Activated B cell treated with CpG ODN at 0.5 μM for 24 hours (primary cell): Measurements from ENCODE around the gene EVL. TPM values are rescaled to one million over a fixed set of nuclear protein-coding genes. Genes with fewer than 3 reads are reported as not detected.

Experiments
- ATAC-seq: fragments of 200-7000 bp; cut with Tn5 transposase; one replicate; pipeline ENCODE4 v1.10.0; 2021; ENCODE audit warnings: low read depth, mild to moderate bottlenecking, moderate library complexity
- CTCF ChIA-PET: fragments of 350-600 bp; sonication (Branson Sonifier 250); formaldehyde crosslinking; loops from one replicate; lab custom pipeline; 2021; ENCODE audit warnings: antibody characterized with exemption; lab: Charles Lee
- POLR2A ChIA-PET: fragments of 350-600 bp; sonication (Branson Sonifier 250); formaldehyde crosslinking; loops from one replicate; lab custom pipeline; 2021; ENCODE audit warnings: antibody characterized with exemption; lab: Charles Lee
- DNase-seq: peaks from one replicate; pipeline ENCODE4 v3.0.0; 2022
- H3K27ac Mint-ChIP-seq: one replicate; pipeline ENCODE4 v1.8.0; 2020; ENCODE audit warnings: mixed read lengths
- H3K27me3 Mint-ChIP-seq: one replicate; pipeline ENCODE4 v1.8.0; 2021; ENCODE audit warnings: mixed read lengths
- H3K36me3 Mint-ChIP-seq: one replicate; pipeline ENCODE4 v1.8.0; 2021; ENCODE audit warnings: low read depth, mixed read lengths
- H3K4me1 Mint-ChIP-seq: one replicate; pipeline ENCODE4 v1.8.0; 2021; ENCODE audit warnings: mixed read lengths
- H3K4me3 Mint-ChIP-seq: one replicate; pipeline ENCODE4 v1.8.0; 2020; ENCODE audit warnings: mild to moderate bottlenecking, mixed read lengths
- H3K9me3 Mint-ChIP-seq: one replicate; pipeline ENCODE4 v1.8.0; 2020; ENCODE audit warnings: mixed read lengths
- intact Hi-C: fragments of 100-400 bp; cut with micrococcal nuclease; formaldehyde crosslinking; loops from one replicate; pipeline ENCODE4 v1.15.1; 2024
- total RNA-seq: library from RNA; stranded (reverse); gene quantifications from 2 replicates; pipeline ENCODE4 v1.2.3, GENCODE V29; 2022
- TF ChIP-seq, protein P1 (sequence below): fragments of 200-600 bp; IDR thresholded peaks from one replicate; pipeline ENCODE4 v1.8.0; 2022; ENCODE audit warnings: antibody characterized with exemption, mild to moderate bottlenecking

EVL gene
- total RNA-seq, 1 donor from 2014 or later, result 272 TPM

DNA sequence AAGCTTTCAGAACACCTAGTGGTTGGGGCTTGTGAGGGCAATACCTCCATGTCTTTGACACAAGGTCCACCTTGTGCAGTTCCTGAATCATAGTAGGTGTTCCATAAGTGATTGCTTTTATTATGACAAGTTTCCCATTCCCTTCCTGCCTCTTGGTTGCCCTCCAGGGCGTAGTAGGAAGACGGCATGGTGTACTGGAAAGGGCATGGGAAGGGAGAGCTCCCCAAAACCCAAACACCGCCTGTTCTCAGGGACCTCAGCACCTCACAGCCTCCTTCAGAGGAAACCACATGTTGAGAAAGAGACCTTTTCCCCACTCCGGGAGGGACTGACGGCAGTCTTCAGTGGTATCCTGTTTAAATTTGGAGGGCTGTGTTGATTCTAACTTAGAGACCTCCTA, 21.1 kb downstream of the EVL start:
- DNase-seq, result no peak
- POLR2A ChIA-PET, result interaction anchor here (1.6 kb wide), 1 partner anchor 17 kb away, joined by 5 read pairs; no protein-coding TSS in a partner anchor
- CTCF ChIA-PET, result no interaction called here

DNA sequence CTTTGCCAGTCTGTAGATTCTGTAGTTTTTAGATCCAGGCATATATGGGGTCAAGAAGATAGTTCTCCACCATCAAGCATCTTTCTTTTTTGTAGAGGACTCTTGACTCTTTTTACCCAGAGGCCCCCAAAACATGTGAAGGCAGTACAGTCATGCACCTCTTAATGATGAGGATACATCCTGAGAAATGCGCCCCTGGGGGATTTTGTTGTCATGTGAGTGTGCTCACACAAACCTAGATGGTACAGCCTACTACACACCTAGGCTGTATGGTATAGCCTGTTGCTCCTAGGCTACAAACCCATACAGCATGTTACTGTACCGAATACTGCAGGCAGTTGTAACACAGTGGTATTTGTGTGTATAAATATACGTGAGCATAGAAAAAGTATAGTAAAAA, 23.0 kb downstream of the EVL start:
- CTCF ChIA-PET, result no interaction called here
- Mint-ChIP-seq H3K4me1 (peaks cover 8% of the 10 kb centered on the region), H3K27ac (peak overlapping the region; percentile 18), H3K4me3 (no peak overlapping the region), H3K36me3 (peaks cover 88% of the 10 kb centered on the region), H3K27me3 (no peaks in the 10 kb centered on the region), H3K9me3 (no peaks in the 10 kb centered on the region)
- ATAC-seq (no peak), DNase-seq (no peak)
- intact Hi-C loops, result loop anchor here (2.0 kb wide), 1 partner anchor 15 kb away; no protein-coding TSS in a partner anchor
- POLR2A ChIA-PET, result no interaction called here
- TF ChIP-seq, protein P1, sequence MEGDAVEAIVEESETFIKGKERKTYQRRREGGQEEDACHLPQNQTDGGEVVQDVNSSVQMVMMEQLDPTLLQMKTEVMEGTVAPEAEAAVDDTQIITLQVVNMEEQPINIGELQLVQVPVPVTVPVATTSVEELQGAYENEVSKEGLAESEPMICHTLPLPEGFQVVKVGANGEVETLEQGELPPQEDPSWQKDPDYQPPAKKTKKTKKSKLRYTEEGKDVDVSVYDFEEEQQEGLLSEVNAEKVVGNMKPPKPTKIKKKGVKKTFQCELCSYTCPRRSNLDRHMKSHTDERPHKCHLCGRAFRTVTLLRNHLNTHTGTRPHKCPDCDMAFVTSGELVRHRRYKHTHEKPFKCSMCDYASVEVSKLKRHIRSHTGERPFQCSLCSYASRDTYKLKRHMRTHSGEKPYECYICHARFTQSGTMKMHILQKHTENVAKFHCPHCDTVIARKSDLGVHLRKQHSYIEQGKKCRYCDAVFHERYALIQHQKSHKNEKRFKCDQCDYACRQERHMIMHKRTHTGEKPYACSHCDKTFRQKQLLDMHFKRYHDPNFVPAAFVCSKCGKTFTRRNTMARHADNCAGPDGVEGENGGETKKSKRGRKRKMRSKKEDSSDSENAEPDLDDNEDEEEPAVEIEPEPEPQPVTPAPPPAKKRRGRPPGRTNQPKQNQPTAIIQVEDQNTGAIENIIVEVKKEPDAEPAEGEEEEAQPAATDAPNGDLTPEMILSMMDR, result no peak

More for the DNA sequence above, 21.1 kb downstream of the EVL start:
- peak overlapping the region; percentile 37 for H3K27ac Mint-ChIP-seq
- no peaks in the 10 kb centered on the region for H3K27me3 Mint-ChIP-seq
- H3K36me3 Mint-ChIP-seq, result peaks cover 85% of the 10 kb centered on the region
- TF ChIP-seq, protein P1, result no peak
- H3K4me1 Mint-ChIP-seq, result peaks cover 25% of the 10 kb centered on the region
- H3K4me3 Mint-ChIP-seq, result no peak overlapping the region
- H3K9me3 Mint-ChIP-seq, result no peaks in the 10 kb centered on the region
- intact Hi-C loops, result no loop called here
- ATAC-seq, result no peak

DNA sequence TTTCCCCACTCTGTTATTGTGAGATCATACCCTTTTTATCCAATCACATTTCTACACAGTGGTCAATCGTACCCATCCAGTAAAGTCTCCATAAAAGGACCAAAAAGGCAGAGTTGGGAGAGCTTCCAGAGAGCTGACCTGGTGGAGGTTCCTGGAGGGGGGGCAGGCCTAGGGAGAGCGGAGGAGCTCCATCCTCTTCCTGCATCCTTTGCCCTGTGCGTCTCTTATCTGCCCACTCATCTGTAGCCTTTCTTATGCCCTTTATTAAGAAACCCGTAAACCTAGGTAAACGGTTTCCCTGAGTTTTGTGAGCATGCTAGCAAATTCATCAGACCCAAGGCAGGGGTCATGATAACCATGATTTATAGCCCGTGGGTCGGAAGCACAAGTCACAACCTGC, 26.2 kb downstream of the EVL start:
- POLR2A ChIA-PET, result interaction anchor here (0.8 kb wide), 1 partner anchor 19 kb away, joined by 3 read pairs; no protein-coding TSS in a partner anchor
- no peak overlapping the region for H3K4me3 Mint-ChIP-seq
- TF ChIP-seq, protein P1, result no peak
- intact Hi-C loops, result loop anchor here (2.0 kb wide), 1 partner anchor 17 kb away; no protein-coding TSS in a partner anchor
- H3K27ac Mint-ChIP-seq, result no peak overlapping the region
- peaks cover 89% of the 10 kb centered on the region for H3K36me3 Mint-ChIP-seq
- CTCF ChIA-PET, result no interaction called here
- no peaks in the 10 kb centered on the region for H3K9me3 Mint-ChIP-seq
- H3K27me3 Mint-ChIP-seq, result no peaks in the 10 kb centered on the region
- ATAC-seq (no peak), DNase-seq (no peak)
- peaks cover 5% of the 10 kb centered on the region for H3K4me1 Mint-ChIP-seq

DNA sequence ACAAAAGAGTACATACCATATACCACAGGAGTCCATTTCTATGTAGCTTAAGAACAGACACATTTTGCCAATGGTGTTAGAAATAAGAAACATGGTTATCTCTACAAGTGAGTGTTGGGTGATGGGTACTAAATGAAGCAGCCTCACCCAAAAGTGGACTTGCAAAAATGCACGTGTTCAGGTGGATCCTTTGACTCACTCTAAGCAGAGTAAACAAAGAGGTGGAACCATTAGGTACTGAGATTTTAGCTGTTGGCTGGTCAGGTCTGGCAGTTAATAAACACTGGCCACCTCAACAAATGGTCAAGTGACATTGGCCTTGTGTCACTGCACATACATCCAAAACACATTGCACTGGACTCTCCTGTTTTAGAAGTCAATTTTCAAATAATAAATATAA, 27.6 kb downstream of the EVL start:
- ATAC-seq, result no peak
- ChIA-PET POLR2A (no interaction called here), CTCF (interaction anchor here (1.7 kb wide), 1 partner anchor 100 kb away, joined by 4 read pairs; no protein-coding TSS in a partner anchor)
- Mint-ChIP-seq H3K27me3 (no peaks in the 10 kb centered on the region), H3K9me3 (no peaks in the 10 kb centered on the region), H3K4me1 (peaks cover 6% of the 10 kb centered on the region), H3K4me3 (no peak overlapping the region), H3K27ac (no peak overlapping the region), H3K36me3 (peaks cover 90% of the 10 kb centered on the region)
- DNase-seq, result no peak
- TF ChIP-seq, protein P1, result no peak
- intact Hi-C loops, result no loop called here

DNA sequence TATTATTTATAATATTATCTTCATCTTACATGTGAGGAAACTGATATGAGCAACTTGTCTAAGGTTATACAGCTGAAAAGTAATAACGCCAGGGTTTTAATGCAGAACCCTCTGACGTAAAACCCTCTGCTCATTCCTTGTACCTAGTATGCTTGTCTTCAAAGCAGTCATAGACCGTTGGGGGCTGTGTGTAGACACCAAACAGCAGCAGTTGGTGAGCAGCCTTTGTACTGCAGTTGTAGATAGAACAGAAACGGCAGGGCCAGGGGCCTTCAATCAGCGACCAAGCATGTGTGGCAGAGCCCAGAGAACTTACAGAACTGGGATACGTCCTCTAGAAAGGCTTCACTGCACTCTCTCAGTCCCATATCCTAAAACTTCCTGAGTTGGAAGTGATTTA, 28.1 kb downstream of the EVL start:
- Mint-ChIP-seq H3K36me3 (peaks cover 90% of the 10 kb centered on the region), H3K27me3 (no peaks in the 10 kb centered on the region), H3K27ac (peak overlapping the region; percentile 30), H3K4me3 (no peak overlapping the region), H3K9me3 (no peaks in the 10 kb centered on the region), H3K4me1 (peaks cover 6% of the 10 kb centered on the region)
- TF ChIP-seq, protein P1, result no peak
- ChIA-PET CTCF (interaction anchor here (1.7 kb wide), 1 partner anchor 100 kb away, joined by 4 read pairs; no protein-coding TSS in a partner anchor), POLR2A (no interaction called here)
- intact Hi-C loops, result no loop called here
- ATAC-seq (no peak), DNase-seq (no peak)
